ENCODE data around the gene UIMC1.

The UIMC1 gene

DNA sequence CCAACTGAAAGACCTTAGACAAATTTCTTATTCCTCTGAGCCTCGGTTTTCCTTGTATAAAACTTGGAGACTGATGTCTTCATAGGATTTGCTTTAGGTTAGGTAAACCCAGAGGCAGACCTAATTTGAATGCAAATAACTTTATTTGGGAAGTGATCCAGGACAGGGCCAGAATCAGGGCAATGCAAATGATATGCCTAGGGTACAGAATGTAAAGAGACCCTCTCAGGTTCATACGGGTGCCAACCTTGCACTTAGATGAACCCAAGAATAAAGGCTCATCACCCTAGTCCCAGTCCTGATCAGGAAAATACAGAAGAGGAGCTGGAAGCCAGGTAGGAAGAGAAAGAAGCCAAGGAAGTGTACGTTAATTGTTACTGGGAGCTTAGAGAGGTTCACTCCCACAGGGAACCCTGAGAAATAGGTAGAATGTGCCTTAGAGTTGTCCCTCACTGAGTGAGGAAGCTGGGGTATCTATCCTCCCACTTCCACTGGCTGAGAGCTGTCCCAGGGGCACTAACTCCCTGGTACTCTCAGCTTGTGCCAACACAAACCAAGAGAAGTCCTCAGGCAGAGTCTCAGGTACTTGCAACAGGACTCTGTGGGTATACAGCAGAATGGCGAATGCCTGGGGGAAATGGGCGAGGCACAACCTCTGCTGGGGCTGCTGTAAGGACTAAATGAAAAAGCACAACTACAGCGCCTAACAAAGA is 104.3 kb downstream of the UIMC1 start:
- ChIA-PET POLR2A (no interaction called here), CTCF (no interaction called here)
- Histone ChIP-seq H3K4me1 (ENCODE audit: control extremely low read depth in 1 of 4, control insufficient read depth in 4 of 4, insufficient read depth in 4 of 4, low read length in 3 of 4) (peaks cover 0 to 16% (median 12%) of the 10 kb centered on the region in 4 experiments), H3K4me3 (ENCODE audit: control insufficient read depth in 1 of 7, extremely low read depth in 1 of 7, insufficient read depth in 4 of 7, low read depth in 2 of 7, low read length in 6 of 7) (no peak overlapping the region), H3K27ac (ENCODE audit: insufficient read depth in 1 of 2, low read depth in 1 of 2, low read length in 2 of 2, poor library complexity in 1 of 2, severe bottlenecking in 2 of 2) (no peak overlapping the region), H3K27me3 (replicated peaks in 2 of 5; ENCODE audit: control insufficient read depth in 4 of 5, insufficient read depth in 5 of 5, low read length in 4 of 5) (peaks cover 0 to 10% (median 8%) of the 10 kb centered on the region in 5 experiments), H3K36me3 (ENCODE audit: control insufficient read depth in 4 of 4, insufficient read depth in 4 of 4, low read length in 3 of 4) (peaks cover 17 to 54% (median 35%) of the 10 kb centered on the region in 4 experiments), H3K9me3 (ENCODE audit: control extremely low read depth in 1 of 5, control insufficient read depth in 4 of 5, insufficient read depth in 2 of 5, low read depth in 1 of 5, low read length in 4 of 5) (no peaks in the 10 kb centered on the region)
- DNase-seq, result no peak
- 100% methylated on average over 5 of the region's 6 CpGs for WGBS (ENCODE audit: insufficient coverage)

GRCh38 chr5:176901260-176902101 is 105.1 kb downstream of the UIMC1 start:
- Histone ChIP-seq H3K4me3 (ENCODE audit: control insufficient read depth in 1 of 7, extremely low read depth in 1 of 7, insufficient read depth in 4 of 7, low read depth in 2 of 7, low read length in 6 of 7) (no peak overlapping the region), H3K36me3 (ENCODE audit: control insufficient read depth in 4 of 4, insufficient read depth in 4 of 4, low read length in 3 of 4) (peaks cover 13 to 46% (median 31%) of the 10 kb centered on the region in 4 experiments), H3K27ac (ENCODE audit: insufficient read depth in 1 of 2, low read depth in 1 of 2, low read length in 2 of 2, poor library complexity in 1 of 2, severe bottlenecking in 2 of 2) (no peak overlapping the region), H3K27me3 (replicated peaks in 2 of 5; ENCODE audit: control insufficient read depth in 4 of 5, insufficient read depth in 5 of 5, low read length in 4 of 5) (peaks cover 0 to 11% (median 8%) of the 10 kb centered on the region in 5 experiments), H3K4me1 (ENCODE audit: control extremely low read depth in 1 of 4, control insufficient read depth in 4 of 4, insufficient read depth in 4 of 4, low read length in 3 of 4) (peaks cover 0 to 17% (median 12%) of the 10 kb centered on the region in 4 experiments), H3K9me3 (ENCODE audit: control extremely low read depth in 1 of 5, control insufficient read depth in 4 of 5, insufficient read depth in 2 of 5, low read depth in 1 of 5, low read length in 4 of 5) (no peaks in the 10 kb centered on the region)
- WGBS (ENCODE audit: insufficient coverage), result over 99% methylated on average over 8 of the region's 12 CpGs
- POLR2A ChIA-PET, result no interaction called here
- CTCF ChIA-PET, result interaction anchor here (1.2 kb wide), 1 partner anchor 9 kb away, joined by 3 read pairs; no protein-coding TSS in a partner anchor
- DNase-seq, result peak in 2 of 3 donors; percentile 18 to 20

GRCh38 chr5:176900780-176901204 is 105.8 kb downstream of the UIMC1 start:
- peaks cover 8 to 39% (median 24%) of the 10 kb centered on the region in 4 experiments for H3K36me3 ChIP-seq (ENCODE audit: control insufficient read depth in 4 of 4, insufficient read depth in 4 of 4, low read length in 3 of 4)
- H3K4me1 ChIP-seq (ENCODE audit: control extremely low read depth in 1 of 4, control insufficient read depth in 4 of 4, insufficient read depth in 4 of 4, low read length in 3 of 4), result peaks cover 0 to 23% (median 12%) of the 10 kb centered on the region in 4 experiments
- DNase-seq, result no peak
- no peak overlapping the region for H3K4me3 ChIP-seq (ENCODE audit: control insufficient read depth in 1 of 7, extremely low read depth in 1 of 7, insufficient read depth in 4 of 7, low read depth in 2 of 7, low read length in 6 of 7)
- 97% methylated on average over 5 of the region's 7 CpGs for WGBS (ENCODE audit: insufficient coverage)
- ChIA-PET POLR2A (no interaction called here), CTCF (interaction anchor here (1.2 kb wide), 1 partner anchor 10 kb away, joined by 3 read pairs; no protein-coding TSS in a partner anchor)
- H3K9me3 ChIP-seq (ENCODE audit: control extremely low read depth in 1 of 5, control insufficient read depth in 4 of 5, insufficient read depth in 2 of 5, low read depth in 1 of 5, low read length in 4 of 5), result no peaks in the 10 kb centered on the region
- H3K27me3 ChIP-seq (replicated peaks in 2 of 5; ENCODE audit: control insufficient read depth in 4 of 5, insufficient read depth in 5 of 5, low read length in 4 of 5), result peaks cover 0 to 11% (median 8%) of the 10 kb centered on the region in 5 experiments
- no peak overlapping the region for H3K27ac ChIP-seq (ENCODE audit: insufficient read depth in 1 of 2, low read depth in 1 of 2, low read length in 2 of 2, poor library complexity in 1 of 2, severe bottlenecking in 2 of 2)

- Histone ChIP-seq H3K27me3 (replicated peaks in 2 of 5; ENCODE audit: control insufficient read depth in 4 of 5, insufficient read depth in 5 of 5, low read length in 4 of 5) (peaks cover 0 to 12% (median 8%) of the 10 kb centered on the region in 5 experiments), H3K4me3 (ENCODE audit: control insufficient read depth in 1 of 7, extremely low read depth in 1 of 7, insufficient read depth in 4 of 7, low read depth in 2 of 7, low read length in 6 of 7) (peak overlapping the region in 2 of 7 experiments; percentile 17 to 21), H3K27ac (ENCODE audit: insufficient read depth in 1 of 2, low read depth in 1 of 2, low read length in 2 of 2, poor library complexity in 1 of 2, severe bottlenecking in 2 of 2) (no peak overlapping the region), H3K36me3 (ENCODE audit: control insufficient read depth in 4 of 4, insufficient read depth in 4 of 4, low read length in 3 of 4) (peaks cover 8 to 33% (median 20%) of the 10 kb centered on the region in 4 experiments), H3K4me1 (ENCODE audit: control extremely low read depth in 1 of 4, control insufficient read depth in 4 of 4, insufficient read depth in 4 of 4, low read length in 3 of 4) (peaks cover 0 to 28% (median 12%) of the 10 kb centered on the region in 4 experiments), H3K9me3 (ENCODE audit: control extremely low read depth in 1 of 5, control insufficient read depth in 4 of 5, insufficient read depth in 2 of 5, low read depth in 1 of 5, low read length in 4 of 5) (no peaks in the 10 kb centered on the region)
- CTCF ChIA-PET, result interaction anchor here (1.2 to 1.3 kb wide), 3 partner anchors 9 to 24 kb away, joined by 3 to 4 read pairs (median 3); no protein-coding TSS in a partner anchor
- POLR2A ChIA-PET, result no interaction called here
- WGBS (ENCODE audit: insufficient coverage), result 94% methylated on average over 4 of the region's 4 CpGs
- DNase-seq, result no peak
Measured at GRCh38 chr5:176899946-176900779, 106.4 kb downstream of the UIMC1 start.

DNA sequence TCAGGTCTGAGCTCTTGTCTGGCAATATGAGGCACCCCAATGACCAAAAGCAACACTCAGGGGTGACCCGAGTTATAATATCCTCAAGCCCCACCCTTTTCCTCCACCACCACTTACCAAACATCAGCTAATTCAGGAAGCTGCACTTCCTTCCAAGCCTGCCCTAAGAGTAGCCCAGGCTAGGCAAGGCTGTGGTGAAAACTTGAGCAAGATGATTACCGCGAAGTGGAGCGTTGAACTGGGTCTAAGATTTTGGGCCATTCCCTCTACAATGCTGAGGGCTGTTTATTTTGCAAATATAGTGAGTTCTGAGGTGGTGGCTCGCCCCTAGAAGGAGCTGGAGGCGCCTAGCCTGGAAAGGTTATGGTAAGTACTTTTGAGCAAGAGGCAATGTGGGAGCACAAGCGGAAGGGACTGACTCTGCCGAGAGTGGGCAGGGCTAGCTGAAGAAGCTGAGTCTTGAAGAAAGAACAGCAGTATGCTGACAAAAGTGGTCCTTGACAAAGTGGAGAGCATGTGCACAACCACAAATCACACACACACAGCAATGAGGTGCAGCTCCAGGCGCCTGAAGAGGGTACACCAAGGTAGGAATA is 107.2 kb downstream of the UIMC1 start, which contains the start of gene HK3:
TSS of gene HK3 (minus strand) at position 51 of the 596 bp plus-strand sequence. CDS start 3,187 bp downstream, outside the sequence.
- WGBS (ENCODE audit: insufficient coverage), result 28% methylated on average over 6 of the region's 9 CpGs
- peaks cover 0 to 12% (median 8%) of the 10 kb centered on the region in 5 experiments for H3K27me3 ChIP-seq (replicated peaks in 2 of 5; ENCODE audit: control insufficient read depth in 4 of 5, insufficient read depth in 5 of 5, low read length in 4 of 5)
- ChIA-PET CTCF (interaction anchor here (1.2 to 1.8 kb wide), 4 partner anchors 9 to 25 kb away, joined by 3 to 5 read pairs (median 4); no protein-coding TSS in a partner anchor), POLR2A (no interaction called here)
- H3K27ac ChIP-seq (ENCODE audit: insufficient read depth in 1 of 2, low read depth in 1 of 2, low read length in 2 of 2, poor library complexity in 1 of 2, severe bottlenecking in 2 of 2), result no peak within 1 kb of the TSS
- peak within 1 kb of the TSS in 4 of 7 experiments; percentile 17 to 60 (median 27) for H3K4me3 ChIP-seq (ENCODE audit: control insufficient read depth in 1 of 7, extremely low read depth in 1 of 7, insufficient read depth in 4 of 7, low read depth in 2 of 7, low read length in 6 of 7)
- DNase-seq, result peak; percentile 18 to 69 (median 68)
- no peaks in the 10 kb centered on the region for H3K9me3 ChIP-seq (ENCODE audit: control extremely low read depth in 1 of 5, control insufficient read depth in 4 of 5, insufficient read depth in 2 of 5, low read depth in 1 of 5, low read length in 4 of 5)
- H3K4me1 ChIP-seq (ENCODE audit: control extremely low read depth in 1 of 4, control insufficient read depth in 4 of 4, insufficient read depth in 4 of 4, low read length in 3 of 4), result peaks cover 0 to 28% (median 12%) of the 10 kb centered on the region in 4 experiments
- peaks cover 6 to 28% (median 16%) of the 10 kb centered on the region in 4 experiments for H3K36me3 ChIP-seq (ENCODE audit: control insufficient read depth in 4 of 4, insufficient read depth in 4 of 4, low read length in 3 of 4)

- no peak for DNase-seq
- ChIA-PET CTCF (no interaction called here), POLR2A (no interaction called here)
- H3K36me3 ChIP-seq (ENCODE audit: control insufficient read depth in 4 of 4, insufficient read depth in 4 of 4, low read length in 3 of 4), result peaks cover 0 to 7% (median 0%) of the 10 kb centered on the region in 4 experiments
- H3K27me3 ChIP-seq (replicated peaks in 2 of 5; ENCODE audit: control insufficient read depth in 4 of 5, insufficient read depth in 5 of 5, low read length in 4 of 5), result peaks cover 0 to 20% (median 12%) of the 10 kb centered on the region in 5 experiments
- 58% methylated on average over 1 of the region's 3 CpGs for WGBS (ENCODE audit: insufficient coverage)
- peaks cover 0 to 28% (median 12%) of the 10 kb centered on the region in 4 experiments for H3K4me1 ChIP-seq (ENCODE audit: control extremely low read depth in 1 of 4, control insufficient read depth in 4 of 4, insufficient read depth in 4 of 4, low read length in 3 of 4)
- no peaks in the 10 kb centered on the region for H3K9me3 ChIP-seq (ENCODE audit: control extremely low read depth in 1 of 5, control insufficient read depth in 4 of 5, insufficient read depth in 2 of 5, low read depth in 1 of 5, low read length in 4 of 5)
- peak overlapping the region in 2 of 7 experiments; percentile 9 to 28 for H3K4me3 ChIP-seq (ENCODE audit: control insufficient read depth in 1 of 7, extremely low read depth in 1 of 7, insufficient read depth in 4 of 7, low read depth in 2 of 7, low read length in 6 of 7)
- no peak overlapping the region for H3K27ac ChIP-seq (ENCODE audit: insufficient read depth in 1 of 2, low read depth in 1 of 2, low read length in 2 of 2, poor library complexity in 1 of 2, severe bottlenecking in 2 of 2)
Measured at GRCh38 chr5:176897263-176897662, 109.3 kb downstream of the UIMC1 start.
